Endodermal cell (in vitro differentiated cells): ENCODE data around the gene MLLT3. TPM values are rescaled to one million over a fixed set of nuclear protein-coding genes. Genes with fewer than 3 reads are reported as not detected.

Source experiments
- DNase-seq: peaks from one replicate; pipeline ENCODE4 v3.0.0-alpha.2; 2017
- H3K27ac ChIP-seq: 2 replicates; pipeline ENCODE4 v1.5.1; 2013; ENCODE audit warnings: mild to moderate bottlenecking, low read depth, low read length, moderate library complexity
- H3K27me3 ChIP-seq: 2 replicates; pipeline ENCODE4 v1.6.1; 2013; ENCODE audit warnings: mild to moderate bottlenecking, low read length, moderate library complexity; ENCODE audit not compliant: insufficient read depth, control insufficient read depth, poor library complexity, severe bottlenecking
- H3K36me3 ChIP-seq: 2 replicates; pipeline ENCODE4 v1.7.0; 2013; ENCODE audit warnings: mild to moderate bottlenecking, low read length, moderate library complexity; ENCODE audit not compliant: control insufficient read depth, insufficient read depth
- H3K4me1 ChIP-seq: one replicate; pipeline ENCODE4 v1.7.0; 2013; ENCODE audit warnings: low read length; ENCODE audit not compliant: control insufficient read depth, insufficient read depth
- H3K4me3 ChIP-seq: 2 replicates; pipeline ENCODE4 v1.5.1; 2013; ENCODE audit warnings: mild to moderate bottlenecking, low read length, moderate library complexity
- H3K9ac ChIP-seq: 2 replicates; pipeline ENCODE4 v1.6.1; 2013; ENCODE audit warnings: mild to moderate bottlenecking, low read length, moderate library complexity; ENCODE audit not compliant: poor library complexity, severe bottlenecking; ENCODE audit errors: extremely low read depth
- H3K9me3 ChIP-seq: 2 replicates; pipeline ENCODE4 v1.6.1; 2013; ENCODE audit warnings: mild to moderate bottlenecking, low read length, moderate library complexity; ENCODE audit not compliant: control insufficient read depth
- H3K27ac Mint-ChIP-seq: 2 replicates; pipeline ENCODE4 v1.8.0; 2020; ENCODE audit warnings: mixed read lengths
- H3K27me3 Mint-ChIP-seq: 2 replicates; pipeline ENCODE4 v1.8.0; 2021; ENCODE audit warnings: mild to moderate bottlenecking, mixed read lengths; ENCODE audit not compliant: insufficient read depth
- H3K36me3 Mint-ChIP-seq: 2 replicates; pipeline ENCODE4 v1.8.0; 2020; ENCODE audit warnings: low read depth, mixed read lengths
- H3K4me1 Mint-ChIP-seq: 2 replicates; pipeline ENCODE4 v1.8.0; 2020; ENCODE audit warnings: mixed read lengths
- H3K4me3 Mint-ChIP-seq: 2 replicates; pipeline ENCODE4 v1.8.0; 2020; ENCODE audit warnings: mild to moderate bottlenecking, moderate library complexity, mixed read lengths
- H3K9me3 Mint-ChIP-seq: 2 replicates; pipeline ENCODE4 v1.8.0; 2020; ENCODE audit warnings: mild to moderate bottlenecking, mixed read lengths
- CTCF ChIP-seq: fragments of 200-600 bp; sonication (generic); conservative IDR thresholded peaks from 2 replicates; pipeline ENCODE4 v1.5.0; 2021; ENCODE audit warnings: antibody characterized with exemption, mild to moderate bottlenecking
- WGBS, 2 experiments: methylation state at CpG; one replicate each; pipeline versions ENCODE4 v1.1.5 to v1.1.7; 2013; ENCODE audit warnings: missing lambda C conversion rate in 2 of 2, mixed read lengths in 1 of 2; ENCODE audit not compliant: insufficient coverage in 1 of 2, insufficient read length in 1 of 2; 5-methylcytosine and 5-hydroxymethylcytosine counted together
- total RNA-seq, 2 donors: library from RNA; stranded (reverse); fragmentation: NEBNext Ultra II Directional in 1 of 2; extraction: Animal tissue kit (Norgen Biotek cat#: 25700) in 1 of 2; gene quantifications; 2 replicates in 1 of 2; 3 replicates in 1 of 2; pipeline ENCODE4 v1.2.1, GENCODE V29; 2021

Gene MLLT3
- total RNA-seq, 2 donors from 2014 or later: 5.5 to 12.2 TPM

- peaks cover 14% of the 10 kb centered on the region for H3K4me1 Mint-ChIP-seq
- no peak for TF ChIP-seq CTCF
- H3K4me3 Mint-ChIP-seq: no peak overlapping the region
- Histone ChIP-seq H3K27ac (no peak overlapping the region), H3K9ac (no peak overlapping the region), H3K4me3 (no peak overlapping the region), H3K4me1 (peaks cover 7% of the 10 kb centered on the region), H3K9me3 (no peaks in the 10 kb centered on the region), H3K36me3 (no peaks in the 10 kb centered on the region), H3K27me3 (no peaks in the 10 kb centered on the region)
- no peak for DNase-seq
- H3K27me3 Mint-ChIP-seq: no peaks in the 10 kb centered on the region
- no peaks in the 10 kb centered on the region for H3K36me3 Mint-ChIP-seq
- no peak overlapping the region for H3K27ac Mint-ChIP-seq
- WGBS, 2 experiments: 80% methylated on average over 1 of the region's 1 CpG; no CpG with 5 or more reads in 1 of the 2 experiments
- no peaks in the 10 kb centered on the region for H3K9me3 Mint-ChIP-seq
Measured at GRCh38 chr9:20642045-20642444, 19.7 kb upstream of the MLLT3 start.

GRCh38 chr9:20640331-20641187 lies 18.3 kb upstream of the MLLT3 start:
- H3K27ac ChIP-seq: no peak overlapping the region
- no peaks in the 10 kb centered on the region for H3K27me3 Mint-ChIP-seq
- H3K9ac ChIP-seq: no peak overlapping the region
- no peaks in the 10 kb centered on the region for H3K36me3 Mint-ChIP-seq
- no peaks in the 10 kb centered on the region for H3K9me3 Mint-ChIP-seq
- no peaks in the 10 kb centered on the region for H3K27me3 ChIP-seq
- no peak overlapping the region for H3K27ac Mint-ChIP-seq
- DNase-seq: no peak
- H3K4me1 ChIP-seq: peaks cover 8% of the 10 kb centered on the region
- no peaks in the 10 kb centered on the region for H3K9me3 ChIP-seq
- 95 to 97% methylated on average over 6 to 7 of the region's 7 CpGs for WGBS, 2 experiments
- peaks cover 20% of the 10 kb centered on the region for H3K4me1 Mint-ChIP-seq
- no peak for TF ChIP-seq CTCF
- no peak overlapping the region for H3K4me3 ChIP-seq
- H3K4me3 Mint-ChIP-seq: no peak overlapping the region
- H3K36me3 ChIP-seq: no peaks in the 10 kb centered on the region

- Histone ChIP-seq H3K4me3 (peak overlapping the region; percentile 15), H3K36me3 (no peaks in the 10 kb centered on the region), H3K9me3 (no peaks in the 10 kb centered on the region), H3K27me3 (no peaks in the 10 kb centered on the region), H3K9ac (no peak overlapping the region), H3K4me1 (peaks cover 11% of the 10 kb centered on the region), H3K27ac (no peak overlapping the region)
- Mint-ChIP-seq H3K9me3 (no peaks in the 10 kb centered on the region), H3K27ac (no peak overlapping the region), H3K36me3 (no peaks in the 10 kb centered on the region), H3K4me1 (peaks cover 19% of the 10 kb centered on the region), H3K27me3 (no peaks in the 10 kb centered on the region), H3K4me3 (no peak overlapping the region)
- DNase-seq: peak; percentile 62
- 42 to 67% methylated on average over 1 to 3 of the region's 3 CpGs for WGBS, 2 experiments
- no peak for TF ChIP-seq CTCF
Measured at GRCh38 chr9:20636888-20637440, 14.7 kb upstream of the MLLT3 start.
